HG03439 (cell line): ENCODE data around the gene SKIDA1.
"Not testable (repeated sequence)": the region's sequence is repeated elsewhere in the genome, so short reads cannot be mapped to it uniquely, and the experiment has no call there.

ENCODE experiments used
- ATAC-seq: cut with Tn5 transposase; IDR thresholded peaks from one replicate; pipeline ENCODE4 v1.9.1; 2021; ENCODE audit warnings: mild to moderate bottlenecking, moderate library complexity; ENCODE audit not compliant: unreplicated experiment

Gene SKIDA1

DNA sequence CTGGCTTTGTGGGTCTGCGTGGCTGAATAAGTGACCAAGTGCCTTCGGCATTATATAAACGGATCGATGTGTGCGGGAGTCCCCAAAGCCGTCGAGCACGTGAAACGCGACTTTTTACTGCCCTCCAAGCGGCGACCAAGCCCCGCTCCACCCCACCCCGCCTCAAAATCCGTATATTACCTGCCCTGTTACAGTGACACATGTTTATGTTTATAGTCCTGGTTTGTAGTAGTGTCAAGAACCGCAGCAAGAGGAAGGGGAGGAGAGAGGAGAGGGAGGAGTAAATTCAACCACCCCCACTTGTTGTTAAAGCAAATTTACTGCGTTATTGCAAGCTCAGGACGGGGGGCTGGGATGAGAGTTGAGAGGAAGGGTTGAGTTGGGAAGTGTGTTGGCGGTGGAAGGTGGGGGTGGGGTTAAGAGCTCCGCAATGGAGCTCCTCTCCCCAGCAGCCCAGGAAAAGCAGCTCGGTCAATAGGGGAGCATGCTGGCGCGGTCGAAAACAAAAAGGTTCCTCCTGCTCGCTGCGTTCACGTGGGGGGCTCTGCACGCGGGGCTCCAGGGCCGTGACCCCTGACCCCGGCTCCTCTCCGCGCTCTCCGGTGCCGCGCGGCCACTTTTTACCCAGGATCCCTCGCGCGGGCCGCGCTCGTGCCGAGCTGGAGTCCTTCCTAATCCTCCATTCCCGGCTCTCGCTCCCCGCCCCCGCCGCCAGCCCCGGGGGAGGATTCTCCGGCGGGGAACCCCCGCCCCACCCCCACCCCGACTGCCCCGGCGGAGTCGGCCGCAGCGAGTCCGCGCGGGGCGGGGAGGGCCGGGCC is at the start of gene SKIDA1:
Gene SKIDA1, minus strand, starts transcription at position 316 of the 821 bp plus-strand sequence. CDS start 7,860 bp downstream, outside the sequence.
- peak; percentile 57 for ATAC-seq

DNA sequence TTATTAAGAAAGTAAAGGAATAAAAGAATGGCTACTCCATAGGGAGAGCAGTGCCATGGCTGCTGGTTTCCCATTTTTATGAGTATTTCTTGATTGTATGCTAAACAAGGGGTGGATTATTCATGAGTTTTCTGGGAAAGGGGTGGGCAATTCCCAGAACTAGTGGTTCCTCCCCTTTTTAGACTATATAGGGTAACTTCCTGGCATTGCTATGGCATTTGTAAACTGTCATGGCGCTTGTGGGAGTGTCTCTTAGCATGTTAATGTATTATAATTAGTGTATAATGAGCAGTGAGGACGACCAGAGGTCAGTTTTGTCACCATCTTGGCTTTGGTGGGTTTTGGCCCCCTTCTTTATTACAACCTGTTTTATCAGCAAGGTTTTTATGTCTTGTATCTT is 49.0 kb upstream of the SKIDA1 start:
- ATAC-seq: not testable (repeated sequence)

DNA sequence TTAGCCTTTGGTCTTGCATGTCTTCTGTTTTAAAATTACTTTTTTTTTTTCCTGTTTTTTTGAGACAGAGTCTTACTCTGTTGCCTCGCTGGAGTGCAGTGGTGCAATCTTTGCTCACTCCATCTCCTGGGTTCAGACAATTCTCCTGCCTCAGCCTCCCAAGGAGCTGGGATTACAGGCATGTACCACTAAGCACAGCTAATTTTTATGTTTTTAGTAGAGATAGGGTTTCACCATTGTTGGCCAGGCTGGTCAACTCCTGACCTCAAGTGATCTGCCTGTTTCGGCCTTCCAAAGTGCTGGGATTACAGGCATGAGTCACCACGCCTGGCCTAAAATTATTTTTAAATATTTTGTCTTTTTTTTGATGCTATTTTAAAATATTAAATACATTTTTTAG is 47.1 kb upstream of the SKIDA1 start:
- no peak for ATAC-seq

DNA sequence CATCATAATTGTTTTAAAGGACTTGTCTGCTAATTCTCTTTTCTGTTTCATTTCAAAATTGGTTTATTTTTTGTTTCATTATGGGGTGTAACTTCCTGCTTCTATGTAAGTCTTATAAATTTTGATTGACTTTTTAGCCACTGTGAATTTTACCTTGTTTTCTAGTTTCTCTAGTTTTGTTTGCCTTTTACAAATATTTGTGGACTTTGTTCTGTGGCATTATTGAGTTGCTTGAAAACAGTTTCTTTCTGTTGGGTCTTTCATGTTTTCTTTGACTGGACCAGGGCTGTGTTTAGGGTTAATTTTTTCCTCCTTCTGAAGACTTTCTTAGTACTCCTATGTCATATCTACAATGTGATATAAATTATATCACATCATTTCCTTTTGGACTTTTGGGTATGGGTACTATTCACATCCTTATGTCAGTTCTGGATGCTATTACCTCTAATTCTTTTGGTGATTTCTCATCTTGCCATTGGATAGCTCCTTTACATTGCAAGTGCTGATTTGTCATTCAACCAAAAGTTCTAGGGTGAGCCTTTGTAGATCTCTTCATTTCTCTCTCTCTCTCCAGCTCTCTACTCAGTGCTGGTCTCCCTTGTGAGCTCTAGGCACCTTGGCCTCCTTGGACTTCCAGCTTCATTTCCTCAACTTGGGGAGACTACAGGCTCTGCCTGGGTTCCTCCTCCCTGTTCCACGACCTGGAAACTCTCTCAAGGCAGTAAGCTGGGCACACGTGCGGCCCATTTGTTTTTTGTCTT is 45.5 kb upstream of the SKIDA1 start:
- ATAC-seq: no peak

DNA sequence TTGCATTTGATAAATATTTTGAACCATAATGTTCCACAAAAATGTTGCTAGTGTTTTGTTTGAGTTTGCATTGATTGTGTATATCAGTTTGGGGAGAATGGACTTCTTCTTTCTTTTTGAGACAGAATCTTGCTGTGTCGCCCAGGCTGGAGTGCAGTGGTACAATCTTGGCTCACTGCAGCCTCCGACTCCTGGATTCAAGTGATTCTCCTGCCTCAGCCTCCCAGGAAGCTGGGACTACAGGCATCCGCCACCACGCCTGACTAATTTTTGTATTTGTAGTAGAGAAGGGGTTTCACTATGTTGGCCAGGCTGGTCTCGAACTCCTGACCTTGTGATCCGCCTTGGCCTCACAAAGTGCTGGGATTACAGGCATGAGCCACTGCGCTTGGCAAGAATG is 33.5 kb upstream of the SKIDA1 start:
- ATAC-seq: not testable (repeated sequence)

DNA sequence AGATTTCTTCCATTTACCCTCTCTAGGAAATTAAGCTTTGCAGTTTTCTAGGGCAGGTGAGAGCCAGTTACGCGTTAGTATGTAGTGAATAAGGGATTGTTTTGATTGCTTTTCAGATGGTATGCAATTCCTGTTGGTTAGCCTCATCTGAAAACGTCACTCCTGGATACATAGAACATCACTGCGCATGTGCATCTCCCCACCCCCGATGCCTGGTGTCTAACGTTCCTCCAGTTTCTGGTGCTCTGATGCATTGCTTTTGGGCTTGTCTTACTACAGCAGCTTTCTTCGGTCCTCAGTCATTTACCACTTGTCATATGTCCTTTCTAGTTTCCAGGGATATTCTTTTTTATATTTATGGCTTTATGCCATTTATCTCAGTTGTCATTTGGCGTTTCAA is 31.0 kb upstream of the SKIDA1 start:
- no peak for ATAC-seq

DNA sequence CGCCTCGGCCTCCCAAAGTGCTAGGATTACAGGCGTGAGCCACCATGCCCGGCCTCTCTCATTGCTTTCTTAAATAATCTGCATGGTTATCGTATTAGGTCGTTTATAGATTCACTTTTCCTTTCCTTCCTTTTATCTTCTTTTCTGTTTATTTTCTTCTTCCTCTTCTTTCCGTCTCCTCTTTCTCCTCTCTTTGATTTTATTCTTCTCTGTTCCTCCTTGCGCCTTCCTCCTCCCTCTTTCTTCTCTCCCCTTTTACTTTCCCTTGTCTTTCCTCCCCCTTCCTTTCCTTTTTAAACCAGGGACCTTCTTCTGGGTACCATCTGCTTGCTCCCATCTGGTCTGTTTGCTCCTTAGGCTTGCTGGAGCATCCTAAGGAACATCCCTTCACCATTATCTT is 27.2 kb upstream of the SKIDA1 start:
- ATAC-seq: no peak

DNA sequence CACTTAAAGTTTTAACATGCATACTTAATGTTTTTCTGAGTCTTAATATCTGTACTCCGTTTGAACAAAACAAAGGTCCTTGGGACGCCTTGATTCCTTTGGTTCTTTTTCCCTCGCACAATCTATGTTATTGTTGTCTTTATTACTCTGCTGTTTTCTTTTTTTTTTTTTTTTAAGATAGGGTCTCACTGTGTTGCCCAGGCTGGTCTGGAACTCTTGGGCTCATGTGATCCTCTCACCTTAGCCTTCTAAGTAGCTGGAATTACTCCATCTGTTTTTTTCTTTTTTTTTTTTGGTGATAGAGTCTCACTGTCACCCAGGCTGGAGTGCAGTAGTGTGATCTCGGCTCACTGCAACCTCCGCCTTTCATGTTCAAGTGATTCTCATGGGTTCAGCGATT is 21.8 kb upstream of the SKIDA1 start:
- no peak for ATAC-seq

DNA sequence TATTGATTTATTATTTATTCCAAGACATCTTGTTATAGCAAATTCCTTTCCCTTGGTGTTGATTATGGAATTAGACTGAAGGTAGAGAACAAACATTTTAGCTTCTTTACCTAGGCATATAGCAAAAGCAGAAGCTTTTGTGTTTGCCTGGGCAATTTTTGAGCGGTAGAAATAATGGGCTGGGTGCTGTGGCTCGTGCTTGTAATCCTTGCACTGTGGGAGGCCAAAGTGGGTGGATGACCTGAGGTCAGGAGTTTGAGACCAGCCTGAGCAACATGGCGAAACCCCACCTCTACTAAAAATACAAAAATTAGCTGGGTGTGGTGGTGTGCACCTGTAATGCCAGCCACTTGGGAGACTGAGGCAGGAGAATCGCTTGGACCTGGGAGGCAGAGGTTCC is 15.2 kb upstream of the SKIDA1 start:
- not testable (repeated sequence) for ATAC-seq

DNA sequence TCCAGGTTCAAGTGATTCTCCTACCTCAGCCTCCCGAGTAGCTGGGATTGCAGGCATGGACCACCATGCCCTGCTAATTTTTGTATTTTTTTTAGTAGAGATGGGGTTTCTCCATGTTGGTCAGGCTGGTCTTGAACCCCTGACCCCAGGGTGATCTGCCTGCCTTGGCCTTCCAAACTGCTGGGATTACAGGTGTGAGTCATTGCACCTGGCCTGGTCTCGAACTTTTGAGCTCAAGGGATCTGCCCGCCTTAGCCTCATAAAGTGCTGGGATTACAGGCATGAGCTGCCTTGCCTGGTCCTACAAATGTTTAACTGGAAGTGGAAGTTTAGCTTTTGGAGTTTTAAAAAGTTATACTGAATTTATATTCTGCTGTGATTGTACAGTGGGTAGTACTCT is 11.4 kb upstream of the SKIDA1 start:
- no peak for ATAC-seq

DNA sequence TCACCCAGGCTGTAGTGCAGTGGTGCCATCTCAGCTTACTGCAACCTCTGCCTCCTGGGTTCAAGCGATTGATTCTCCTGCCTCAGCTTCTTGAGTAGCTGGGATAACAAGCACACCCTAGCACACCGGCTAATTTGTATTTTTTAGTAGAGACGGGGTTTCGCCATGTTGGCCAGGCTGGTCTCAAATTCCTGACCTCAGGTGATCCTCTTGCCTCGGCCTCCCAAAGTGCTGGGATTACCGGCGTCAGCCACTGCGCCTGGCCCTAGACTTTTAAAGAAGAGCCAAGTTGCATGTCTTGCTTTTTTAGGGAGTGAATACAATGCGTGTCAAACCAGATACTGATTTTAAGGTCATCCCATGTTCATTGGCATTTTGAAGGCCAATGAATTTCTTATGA is 10.5 kb upstream of the SKIDA1 start:
- ATAC-seq: not testable (repeated sequence)

DNA sequence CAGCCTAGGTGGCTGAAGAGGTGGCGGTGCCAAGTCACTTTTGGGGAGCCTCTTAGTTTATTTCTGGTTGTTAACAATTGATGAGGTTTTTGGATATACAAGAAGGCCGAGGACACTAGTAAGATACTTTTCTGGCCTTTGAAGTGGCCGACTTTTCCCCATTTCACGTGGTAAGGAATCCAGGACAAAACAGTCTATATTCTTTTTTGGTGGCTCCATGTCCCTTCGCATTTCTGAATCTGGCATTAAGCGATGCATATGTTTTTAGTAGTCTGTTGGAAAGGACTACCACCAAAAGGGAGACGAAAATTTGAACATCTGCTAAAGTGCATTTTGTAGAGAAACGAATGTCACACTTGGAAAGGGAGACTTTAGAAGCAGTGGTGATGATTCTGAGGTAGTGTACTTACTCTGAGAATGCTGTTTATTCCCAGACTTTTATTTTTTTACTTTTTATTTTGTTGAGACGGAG is 10.0 kb upstream of the SKIDA1 start:
- no peak for ATAC-seq

DNA sequence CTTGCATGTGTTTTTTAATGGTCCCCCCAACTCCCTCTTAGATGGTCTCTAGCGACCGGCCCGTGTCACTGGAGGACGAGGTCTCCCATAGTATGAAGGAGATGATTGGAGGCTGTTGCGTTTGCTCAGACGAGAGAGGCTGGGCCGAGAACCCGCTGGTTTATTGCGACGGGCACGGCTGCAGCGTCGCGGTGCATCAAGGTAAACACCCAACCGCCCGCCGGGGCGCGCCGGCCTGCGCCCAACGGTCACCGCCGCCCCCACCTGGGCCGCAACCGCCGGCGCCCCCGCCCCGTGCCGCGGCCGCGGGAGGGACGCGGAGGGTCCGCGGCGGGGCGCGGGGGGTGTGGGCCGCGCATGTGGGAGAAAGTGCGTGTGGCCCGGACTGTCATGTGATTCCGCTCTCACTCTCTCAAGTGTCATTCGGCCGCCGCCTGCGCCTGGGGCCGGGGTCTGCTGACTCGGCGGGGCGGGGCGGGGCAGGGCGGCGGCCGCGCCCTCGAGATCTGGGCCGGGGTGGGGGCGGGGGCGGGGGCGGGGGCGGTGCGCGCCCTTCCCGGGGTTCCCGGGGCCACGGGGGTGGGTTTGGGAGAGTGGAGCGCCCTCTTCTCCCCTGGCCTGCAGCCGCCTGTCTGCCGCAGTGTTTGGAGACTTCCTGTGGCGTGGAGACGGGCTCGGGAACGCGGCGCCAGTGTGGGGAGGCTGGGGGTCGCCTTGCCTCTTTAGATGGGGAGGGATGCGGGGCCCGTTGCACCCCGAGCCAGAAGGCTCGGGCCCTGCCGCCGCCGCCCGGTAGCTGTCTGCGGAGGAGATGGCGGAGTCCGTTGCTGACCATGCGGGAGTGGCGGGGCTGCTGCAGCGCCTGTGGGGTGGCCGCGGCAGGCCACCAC is 9.4 kb upstream of the SKIDA1 start:
- peak; percentile 26 for ATAC-seq

DNA sequence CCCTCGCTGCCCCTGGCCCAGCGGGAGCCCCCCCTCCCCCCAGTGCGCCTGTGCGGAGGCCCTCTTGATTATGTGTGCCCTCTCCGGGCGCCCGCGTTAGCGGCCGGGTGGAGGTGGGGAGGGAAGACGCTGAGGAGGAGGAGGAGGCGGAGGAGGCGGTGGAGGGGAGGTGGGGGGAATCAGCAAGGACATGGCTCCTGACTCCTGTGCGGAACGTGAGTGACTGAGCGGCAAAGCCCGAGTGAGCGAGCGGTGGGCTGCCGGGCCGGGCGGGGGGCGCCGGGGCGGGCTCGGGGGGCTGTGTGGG is 8.8 kb upstream of the SKIDA1 start:
- ATAC-seq: no peak

DNA sequence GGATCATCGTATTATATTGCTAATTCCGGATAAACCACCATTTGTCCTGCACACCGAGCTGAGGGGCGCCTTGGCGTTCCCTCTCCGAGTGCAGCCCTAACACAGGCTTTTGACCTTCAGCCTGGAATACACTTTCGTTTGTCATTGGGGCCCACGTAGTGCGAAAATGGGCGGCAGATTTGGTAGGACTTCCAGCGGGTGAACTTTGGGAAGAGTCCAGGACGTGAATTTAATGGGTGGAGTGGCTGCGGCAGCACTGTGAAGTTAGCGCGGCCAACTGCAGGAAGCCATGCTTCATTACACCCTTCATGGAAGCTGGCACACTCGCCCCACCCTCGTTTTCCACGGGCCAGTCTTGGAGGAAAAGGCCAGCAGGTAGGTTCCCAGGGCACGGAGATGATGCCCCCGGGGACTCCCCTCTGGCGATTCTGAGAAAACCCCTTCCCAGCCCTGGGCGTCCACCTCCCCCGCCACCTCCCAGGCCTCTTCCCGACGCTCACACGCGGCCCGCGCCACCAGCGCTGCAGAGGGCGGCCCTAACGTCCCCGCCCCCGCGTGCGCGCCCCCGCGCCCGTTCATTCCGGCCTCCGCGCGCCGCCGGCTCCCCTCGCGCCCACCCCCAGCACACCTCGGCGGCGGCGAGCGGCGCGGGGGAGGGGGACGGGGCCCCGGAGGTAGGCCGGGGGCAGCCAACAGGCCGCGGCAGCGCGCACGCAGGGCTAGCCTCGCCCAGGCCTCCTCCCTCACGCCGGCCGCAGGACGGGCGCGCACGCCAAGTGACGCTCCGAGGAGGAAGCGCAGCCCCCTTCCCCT is 8.2 kb upstream of the SKIDA1 start, which contains the start of gene MLLT10:
Gene MLLT10, plus strand, starts transcription at position 766 of the 813 bp plus-strand sequence. CDS start 413 bp downstream, outside the sequence.
- peak; percentile 79 for ATAC-seq

DNA sequence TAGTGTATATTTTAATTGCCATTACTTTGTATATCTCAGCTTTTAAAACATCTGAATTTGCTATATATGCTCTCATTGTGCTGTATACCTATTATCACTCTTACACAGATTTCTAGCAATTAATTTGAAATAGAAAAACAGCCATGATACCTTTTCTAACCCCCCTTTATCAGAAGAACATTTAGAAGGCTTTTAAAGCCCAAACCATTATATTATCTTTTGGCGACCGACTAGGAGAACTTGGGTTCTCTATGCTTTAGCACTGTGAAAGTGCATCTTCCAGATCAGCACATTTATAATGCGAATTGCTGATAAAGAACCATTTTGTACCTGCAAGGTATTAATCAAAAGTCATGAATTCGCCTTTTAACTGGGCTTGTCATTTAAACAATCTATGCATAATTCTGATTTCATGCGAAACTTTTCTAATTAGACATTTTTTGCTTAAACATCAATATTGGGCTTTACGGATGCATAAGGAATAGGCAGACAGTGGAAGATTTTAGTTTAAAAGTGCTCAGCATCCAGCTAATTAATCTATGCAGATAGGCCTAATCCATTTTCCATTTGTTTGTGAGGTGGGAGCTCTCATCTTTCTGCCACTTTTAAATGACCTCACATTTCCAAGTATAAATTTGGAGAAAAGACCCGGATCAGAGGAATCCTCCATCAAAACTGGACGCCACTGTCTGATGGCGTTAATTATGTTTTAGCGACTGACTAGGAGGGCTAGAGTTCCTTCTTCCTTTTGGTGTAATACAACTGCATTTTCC is 7.4 kb upstream of the SKIDA1 start:
- no peak for ATAC-seq

DNA sequence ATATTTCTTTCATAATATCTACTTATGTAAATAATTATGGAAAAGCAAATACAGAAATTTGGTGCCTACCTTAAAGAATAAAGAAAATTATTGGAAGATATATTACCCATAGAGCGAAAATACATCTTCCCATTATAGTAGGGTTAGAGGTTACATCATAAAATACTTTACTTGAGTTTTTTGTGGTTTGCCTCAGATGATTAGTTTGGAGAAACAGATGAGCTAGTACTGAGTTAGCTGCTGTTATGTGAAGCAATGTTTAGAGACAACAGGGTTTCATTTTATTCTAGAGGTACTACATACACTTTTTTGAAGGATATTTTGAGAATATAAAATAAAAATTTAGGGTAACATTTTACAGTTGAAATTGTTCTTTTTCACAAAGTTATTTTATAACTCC is 5.7 kb upstream of the SKIDA1 start:
- ATAC-seq: no peak

DNA sequence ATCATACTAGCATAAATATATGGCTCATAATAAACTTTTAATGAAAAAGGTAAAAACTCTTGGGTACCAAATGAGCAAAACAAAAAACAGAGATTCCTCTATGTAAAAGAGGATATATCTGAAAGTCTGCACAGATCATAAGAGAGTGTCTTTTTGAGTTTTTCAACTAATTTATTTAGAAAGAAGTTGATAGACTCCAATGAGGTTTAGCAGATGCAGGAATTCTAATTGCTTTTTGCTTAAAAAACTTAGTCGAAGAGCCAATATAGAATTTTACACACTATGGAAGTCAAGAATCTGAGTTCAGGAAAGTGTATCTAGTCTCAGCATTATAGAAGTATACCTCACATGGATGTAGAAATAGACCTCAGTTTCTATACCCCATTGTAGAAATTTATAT is 5.2 kb upstream of the SKIDA1 start:
- ATAC-seq: no peak

DNA sequence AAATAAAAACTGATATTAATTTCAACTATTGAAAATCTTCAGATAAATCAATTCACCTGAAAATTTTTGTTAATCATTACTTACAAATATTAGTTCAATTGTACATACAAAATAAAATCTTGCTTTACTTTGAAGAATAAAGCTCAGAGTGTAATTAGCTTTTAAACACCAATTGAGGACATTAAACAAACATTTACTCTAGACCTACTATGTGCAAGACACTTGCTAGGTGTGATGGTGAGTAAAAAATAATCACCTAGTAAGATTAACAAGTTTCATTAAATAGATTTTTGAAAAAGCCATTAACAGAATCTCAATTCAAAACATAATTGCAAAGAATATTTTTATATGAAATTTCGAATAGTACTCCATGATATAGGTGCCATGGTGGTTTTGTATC is 4.7 kb upstream of the SKIDA1 start:
- ATAC-seq: no peak
